Inferior parietal cortex (tissue), 1 donor: ENCODE measurements around the gene TP53INP2.
A peak's percentile ranks its signal among the peaks of the same experiment; 100 is the strongest.
"Not testable (repeated sequence)": the region's sequence is repeated elsewhere in the genome, so short reads cannot be mapped to it uniquely, and the experiment has no call there.

Source experiments
- DNase-seq: peaks from one replicate; pipeline ENCODE4 v3.0.0-alpha.2; 2016; ENCODE audit errors: extremely low spot score

Gene TP53INP2

GRCh38 chr20:34705397-34706301 lies 1.5 kb downstream of the TP53INP2 start:
- no peak for DNase-seq

- no peak for DNase-seq
Observed at GRCh38 chr20:34706302-34706875, 2.2 kb downstream of the TP53INP2 start.

DNA sequence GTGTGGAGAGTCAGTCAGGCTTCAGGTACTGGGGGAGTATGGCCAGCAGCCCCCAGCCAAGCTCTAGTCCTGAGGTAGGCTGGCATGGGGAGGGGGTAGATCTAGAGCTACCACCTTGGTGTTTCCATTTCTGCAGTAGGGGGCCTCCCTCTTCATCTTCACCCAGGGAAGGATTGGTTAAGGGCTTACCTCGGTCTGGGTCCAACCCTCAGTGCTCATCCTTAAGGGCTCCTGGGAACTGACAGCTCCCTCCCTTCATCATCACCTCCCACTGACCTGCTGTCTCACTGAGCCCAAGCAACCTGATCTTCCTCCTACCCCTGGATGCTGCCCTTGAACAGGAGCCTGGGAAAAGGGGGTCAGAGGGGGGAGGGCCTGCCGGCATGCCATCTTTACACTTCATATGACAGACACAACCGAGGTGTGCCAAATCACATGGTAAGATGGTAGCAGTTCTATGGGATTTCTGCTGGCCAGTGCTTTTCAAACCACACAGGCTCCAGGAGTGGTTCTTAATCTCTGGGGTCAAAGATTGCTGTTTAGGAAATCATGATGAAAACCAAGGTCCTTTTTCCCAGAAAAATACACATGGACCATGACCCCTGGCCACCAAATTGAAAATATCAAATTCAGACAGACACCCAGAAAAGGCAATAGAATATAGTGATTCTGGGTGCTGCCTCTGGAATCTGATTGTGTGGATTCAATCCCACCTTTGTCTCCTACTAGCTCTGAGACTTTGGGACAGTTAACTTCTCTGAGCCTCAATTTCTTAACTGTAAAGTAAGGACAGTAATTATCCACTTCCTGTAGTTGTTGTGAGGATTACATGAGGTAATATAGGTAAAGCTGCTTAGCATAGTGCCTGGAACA lies 3.0 kb downstream of the TP53INP2 start:
- DNase-seq = no peak

DNA sequence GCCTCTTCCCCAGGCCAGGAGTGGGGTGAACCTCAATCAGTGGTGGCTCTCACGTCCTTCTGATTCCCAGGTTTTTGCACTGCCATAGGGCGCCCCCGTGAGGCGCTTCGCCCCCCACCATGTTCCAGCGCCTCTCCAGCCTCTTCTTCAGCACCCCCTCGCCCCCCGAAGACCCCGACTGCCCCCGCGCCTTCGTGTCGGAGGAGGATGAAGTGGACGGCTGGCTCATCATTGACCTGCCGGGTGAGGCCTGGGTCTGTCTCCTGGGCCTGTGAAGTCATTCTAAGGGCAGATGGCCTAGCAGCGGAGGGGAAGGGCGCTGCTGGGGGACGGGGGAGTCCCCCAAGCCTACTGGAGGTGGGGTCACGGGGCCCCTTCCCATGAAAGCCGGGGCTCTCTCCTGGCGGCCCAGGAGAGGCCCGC lies 4.5 kb downstream of the TP53INP2 start:
- DNase-seq = peak; percentile 42

DNA sequence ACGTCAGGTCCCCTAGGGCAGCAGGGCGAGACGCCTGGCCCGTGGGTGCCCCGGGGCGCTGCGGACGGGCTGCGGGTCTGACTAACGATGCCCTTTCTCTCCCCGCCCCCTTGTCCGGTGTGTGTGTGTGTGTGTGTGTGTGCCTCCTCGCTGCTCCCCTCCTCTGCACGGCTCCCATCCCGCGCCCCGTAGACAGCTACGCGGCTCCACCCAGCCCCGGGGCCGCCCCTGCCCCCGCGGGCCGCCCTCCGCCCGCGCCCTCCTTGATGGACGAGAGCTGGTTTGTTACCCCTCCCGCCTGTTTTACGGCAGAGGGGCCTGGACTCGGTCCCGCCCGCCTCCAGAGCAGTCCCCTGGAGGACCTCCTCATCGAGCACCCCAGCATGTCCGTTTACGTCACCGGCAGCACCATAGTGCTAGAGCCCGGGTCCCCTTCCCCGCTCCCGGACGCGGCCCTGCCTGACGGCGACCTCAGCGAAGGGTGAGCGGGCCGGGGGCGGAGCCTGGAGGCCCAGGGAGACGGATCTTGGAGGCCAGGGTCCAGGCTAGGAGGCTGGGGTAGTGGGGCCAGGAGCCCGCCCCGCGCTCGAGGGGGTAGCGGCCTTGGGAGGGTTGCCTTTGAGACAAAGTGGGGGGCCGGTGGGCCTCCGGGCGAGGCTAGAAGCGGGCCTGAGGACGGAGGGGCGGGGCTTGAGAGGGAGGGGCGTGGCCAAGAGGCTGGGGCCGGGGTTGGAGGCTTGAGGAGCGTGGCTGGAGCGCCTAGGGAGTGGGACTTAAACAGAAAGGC lies 5.1 kb downstream of the TP53INP2 start:
- peak; percentile 50 for DNase-seq

DNA sequence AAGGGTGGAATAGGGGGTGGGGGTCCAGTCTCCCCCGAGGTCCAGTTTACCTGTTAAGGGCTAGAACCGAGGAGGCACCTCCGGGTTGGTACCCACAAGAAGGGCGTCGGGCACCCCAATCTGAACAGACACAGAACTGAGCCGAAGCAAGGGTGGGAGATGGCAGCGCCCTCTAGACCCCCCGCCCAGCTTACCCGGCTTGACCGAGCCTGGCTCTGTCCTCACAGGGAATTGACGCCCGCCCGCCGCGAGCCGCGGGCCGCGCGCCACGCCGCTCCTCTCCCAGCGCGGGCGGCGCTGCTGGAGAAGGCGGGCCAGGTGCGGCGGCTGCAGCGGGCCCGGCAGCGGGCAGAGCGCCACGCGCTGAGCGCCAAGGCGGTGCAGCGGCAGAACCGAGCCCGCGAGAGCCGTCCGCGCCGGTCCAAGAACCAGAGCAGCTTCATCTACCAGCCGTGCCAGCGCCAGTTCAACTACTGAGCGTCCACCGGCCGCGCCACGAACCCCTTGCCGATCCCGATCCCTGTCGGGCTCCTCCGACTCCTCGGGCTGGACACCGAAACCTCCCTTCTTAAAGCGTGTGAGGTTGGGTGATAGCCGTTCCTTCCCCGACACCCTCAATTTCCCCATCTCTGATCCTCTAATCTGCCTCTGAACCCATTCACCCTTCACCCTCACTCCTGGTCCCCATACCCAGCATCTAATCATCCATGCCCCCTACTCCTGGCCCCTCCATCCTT lies 5.9 kb downstream of the TP53INP2 start:
- peak; percentile 42 for DNase-seq

DNA sequence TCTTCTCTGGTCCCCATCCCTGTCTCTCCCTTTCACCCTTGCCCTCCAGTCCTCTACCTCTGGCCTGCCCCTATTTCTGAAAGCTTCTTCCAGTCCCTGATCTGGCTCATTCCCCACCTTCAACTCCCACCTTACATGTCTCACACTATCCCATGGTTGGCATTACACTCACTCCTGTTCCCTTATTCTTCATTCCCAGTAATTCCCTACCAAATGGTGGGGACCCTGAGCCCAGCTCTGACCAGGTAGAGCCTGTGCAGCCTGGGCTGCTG lies 6.4 kb downstream of the TP53INP2 start:
- DNase-seq = no peak

DNA sequence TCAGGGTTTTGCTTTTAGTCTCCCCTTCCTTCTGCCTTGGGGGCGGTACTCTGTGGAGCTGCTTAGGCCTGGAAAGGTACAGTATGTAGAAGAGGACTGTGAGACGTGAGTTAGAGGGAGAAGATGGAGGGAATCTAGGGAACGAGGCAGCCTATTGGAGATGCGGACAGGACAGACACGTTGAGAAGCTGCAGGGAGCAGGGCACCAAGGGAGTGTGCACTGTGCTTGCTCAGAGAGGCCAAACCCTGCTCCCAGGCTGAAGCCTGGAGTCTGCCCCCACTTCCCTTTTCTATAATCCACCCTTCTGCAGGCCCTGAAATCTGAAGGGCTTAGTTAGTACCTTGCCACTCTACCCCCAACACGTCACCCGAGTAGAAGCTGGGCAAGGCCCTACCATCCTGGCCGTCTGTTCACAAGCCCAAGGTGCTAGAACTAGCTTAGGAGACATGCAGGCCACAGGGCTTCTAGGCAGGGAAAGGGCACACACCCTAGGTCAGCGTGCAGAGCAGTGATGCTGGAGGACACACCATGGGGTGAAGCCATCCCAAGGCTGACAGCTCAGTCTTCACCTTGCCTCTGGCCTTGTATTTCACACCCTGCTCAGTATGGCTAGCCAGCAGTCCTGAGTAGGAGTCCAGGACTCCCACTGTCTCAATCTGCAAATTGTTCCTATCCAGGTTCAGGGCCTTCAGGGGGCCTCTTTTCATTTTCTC lies 6.9 kb downstream of the TP53INP2 start:
- no peak for DNase-seq

- no peak for DNase-seq
Observed at GRCh38 chr20:34711813-34712430, 7.8 kb downstream of the TP53INP2 start.

DNA sequence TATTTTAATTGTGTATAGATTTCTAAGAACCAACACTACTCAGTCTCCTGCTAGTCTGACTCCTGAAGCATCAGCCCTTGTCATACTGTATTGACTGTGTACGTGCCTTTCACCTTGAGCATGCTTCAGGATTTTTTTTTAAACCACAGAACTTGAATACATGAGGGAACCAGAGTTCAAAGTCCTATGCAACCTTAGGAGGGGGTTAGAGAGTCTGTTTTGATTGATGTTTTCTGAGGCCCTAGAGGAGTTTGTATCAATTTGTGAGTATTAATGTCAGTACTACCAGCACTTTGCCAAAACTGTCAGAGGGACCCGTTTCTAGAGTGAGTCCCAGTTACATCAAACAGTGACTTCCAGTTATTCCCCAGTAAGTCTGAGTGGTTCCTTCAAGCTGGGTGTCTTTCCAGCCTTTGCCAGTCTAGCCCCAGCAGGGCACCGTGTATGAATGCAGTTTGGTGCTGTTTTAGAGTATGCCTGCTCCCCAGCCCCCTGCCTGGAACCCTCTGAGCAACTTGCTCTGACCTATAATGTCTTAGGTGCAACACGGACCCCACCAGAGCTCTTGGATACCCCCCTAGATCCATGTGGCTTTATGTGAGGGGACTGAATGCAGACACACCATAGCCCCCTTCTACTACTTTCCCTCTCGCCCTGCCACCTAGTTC lies 8.5 kb downstream of the TP53INP2 start:
- no peak for DNase-seq

DNA sequence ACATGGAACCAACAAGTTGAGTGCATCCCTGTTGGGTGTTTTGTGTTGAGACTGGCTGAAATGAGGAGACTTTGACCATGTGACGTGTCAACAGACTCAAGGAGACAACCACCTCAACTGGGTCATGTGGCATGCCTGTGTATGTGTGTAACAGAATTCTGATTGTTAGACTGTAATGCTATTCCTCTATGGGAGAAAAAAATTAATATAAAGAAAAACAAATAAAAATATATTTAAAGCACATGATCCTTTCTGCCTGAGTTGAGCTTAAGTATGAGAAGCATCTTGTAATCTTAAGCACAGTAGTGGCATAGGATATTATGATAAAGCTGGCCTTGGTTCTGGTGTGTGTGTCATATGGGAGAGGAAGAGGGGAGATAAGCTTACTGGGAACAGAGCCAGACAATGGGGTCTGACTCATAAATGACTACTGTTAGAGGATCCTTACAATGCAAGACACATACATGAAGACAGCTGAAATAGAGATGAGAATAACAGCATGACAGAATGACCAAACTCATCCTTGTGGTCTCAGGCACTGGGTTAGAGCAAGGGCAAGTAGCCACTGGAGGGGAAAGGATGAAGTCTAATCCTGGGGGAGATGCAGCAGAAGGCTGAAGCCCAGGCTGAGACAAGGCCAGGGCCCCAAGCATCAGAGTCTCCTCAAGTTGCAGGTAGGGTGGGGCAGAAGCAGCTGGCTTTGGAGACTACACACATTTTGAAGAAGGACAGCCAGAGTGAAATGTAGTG lies 9.2 kb downstream of the TP53INP2 start:
- DNase-seq = peak; percentile 60

- DNase-seq = not testable (repeated sequence)
Observed at GRCh38 chr20:34713944-34714515, 9.9 kb downstream of the TP53INP2 start.

GRCh38 chr20:34715384-34715783 lies 11.2 kb downstream of the TP53INP2 start:
- DNase-seq = no peak

- no peak for DNase-seq
Observed at GRCh38 chr20:34716921-34717229, 12.7 kb downstream of the TP53INP2 start.

- no peak for DNase-seq
Observed at GRCh38 chr20:34717230-34718095, 13.3 kb downstream of the TP53INP2 start.

GRCh38 chr20:34719242-34720017 lies 15.3 kb downstream of the TP53INP2 start:
- not testable (repeated sequence) for DNase-seq

- no peak for DNase-seq
Observed at GRCh38 chr20:34720266-34720665, 16.1 kb downstream of the TP53INP2 start.
